Activated T-cell treated with anti-CD3 and anti-CD28 coated beads, Interleukin-2, amount 50 U/mL, for 24 hours (primary cell): Measurements from ENCODE around the gene DRC1.

Experiments
- DNase-seq: peaks from one replicate; pipeline ENCODE4 v3.0.0-alpha.2; 2020
- H3K27ac Mint-ChIP-seq: 2 replicates; pipeline ENCODE4 v1.8.0; 2020; ENCODE audit warnings: mild to moderate bottlenecking, mixed read lengths
- H3K27me3 Mint-ChIP-seq: 2 replicates; pipeline ENCODE4 v1.8.0; 2020; ENCODE audit warnings: mixed read lengths
- H3K36me3 Mint-ChIP-seq: 2 replicates; pipeline ENCODE4 v1.8.0; 2020; ENCODE audit warnings: low read depth, mixed read lengths
- H3K4me1 Mint-ChIP-seq: 2 replicates; pipeline ENCODE4 v1.8.0; 2020; ENCODE audit warnings: low read depth, mixed read lengths
- H3K4me3 Mint-ChIP-seq: 2 replicates; pipeline ENCODE4 v1.8.0; 2020; ENCODE audit warnings: mild to moderate bottlenecking, moderate library complexity, mixed read lengths
- H3K9me3 Mint-ChIP-seq: 2 replicates; pipeline ENCODE4 v1.8.0; 2020; ENCODE audit warnings: mixed read lengths

DRC1 gene

DNA sequence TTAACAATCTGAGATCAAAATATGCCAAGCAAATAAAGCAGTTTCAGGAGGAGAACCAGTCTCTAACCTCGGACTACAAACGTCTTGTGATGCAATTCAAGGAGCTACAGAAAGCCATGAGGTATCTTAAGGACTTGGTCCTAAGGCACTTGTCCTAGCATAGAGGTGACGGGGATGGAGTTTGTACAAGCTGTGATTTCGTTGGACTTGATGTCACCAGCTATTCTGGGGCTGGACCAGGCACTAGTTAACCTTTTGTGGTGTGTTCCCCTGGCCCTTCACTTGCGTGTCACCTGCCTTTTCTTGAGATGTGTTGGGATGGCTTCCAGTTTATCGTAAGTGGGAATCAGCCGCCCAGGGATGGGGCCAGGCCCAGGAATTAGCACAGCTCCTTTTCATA, 42.5 kb downstream of the DRC1 start:
- H3K27ac Mint-ChIP-seq: no peak overlapping the region
- no peak for DNase-seq
- H3K4me1 Mint-ChIP-seq: no peaks in the 10 kb centered on the region
- H3K4me3 Mint-ChIP-seq: no peak overlapping the region
- no peaks in the 10 kb centered on the region for H3K36me3 Mint-ChIP-seq
- H3K27me3 Mint-ChIP-seq: peaks cover 1% of the 10 kb centered on the region
- H3K9me3 Mint-ChIP-seq: no peaks in the 10 kb centered on the region

DNA sequence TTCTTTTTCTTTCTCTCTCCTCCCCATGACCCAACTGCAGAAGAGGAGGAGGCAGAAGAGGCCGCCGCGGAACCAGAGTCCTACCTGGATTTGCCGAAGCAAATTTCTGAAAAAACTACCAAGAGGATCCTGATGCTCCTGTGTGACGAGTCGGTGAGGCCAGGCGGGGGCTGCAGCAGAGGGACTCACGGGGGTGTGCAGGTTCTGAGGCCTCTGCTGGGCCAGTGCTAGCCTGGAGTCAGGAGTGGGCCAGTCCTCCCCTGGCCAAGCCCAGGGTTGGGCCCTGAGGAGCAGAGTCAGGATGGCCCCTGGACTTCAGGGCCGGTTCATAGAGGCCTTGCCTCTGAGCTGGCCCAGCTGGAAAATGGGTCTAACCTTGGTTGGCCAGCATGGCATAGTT, 46.9 kb downstream of the DRC1 start:
- no peaks in the 10 kb centered on the region for H3K9me3 Mint-ChIP-seq
- H3K27ac Mint-ChIP-seq: no peak overlapping the region
- H3K36me3 Mint-ChIP-seq: no peaks in the 10 kb centered on the region
- H3K27me3 Mint-ChIP-seq: no peaks in the 10 kb centered on the region
- H3K4me3 Mint-ChIP-seq: no peak overlapping the region
- DNase-seq: no peak
- no peaks in the 10 kb centered on the region for H3K4me1 Mint-ChIP-seq

DNA sequence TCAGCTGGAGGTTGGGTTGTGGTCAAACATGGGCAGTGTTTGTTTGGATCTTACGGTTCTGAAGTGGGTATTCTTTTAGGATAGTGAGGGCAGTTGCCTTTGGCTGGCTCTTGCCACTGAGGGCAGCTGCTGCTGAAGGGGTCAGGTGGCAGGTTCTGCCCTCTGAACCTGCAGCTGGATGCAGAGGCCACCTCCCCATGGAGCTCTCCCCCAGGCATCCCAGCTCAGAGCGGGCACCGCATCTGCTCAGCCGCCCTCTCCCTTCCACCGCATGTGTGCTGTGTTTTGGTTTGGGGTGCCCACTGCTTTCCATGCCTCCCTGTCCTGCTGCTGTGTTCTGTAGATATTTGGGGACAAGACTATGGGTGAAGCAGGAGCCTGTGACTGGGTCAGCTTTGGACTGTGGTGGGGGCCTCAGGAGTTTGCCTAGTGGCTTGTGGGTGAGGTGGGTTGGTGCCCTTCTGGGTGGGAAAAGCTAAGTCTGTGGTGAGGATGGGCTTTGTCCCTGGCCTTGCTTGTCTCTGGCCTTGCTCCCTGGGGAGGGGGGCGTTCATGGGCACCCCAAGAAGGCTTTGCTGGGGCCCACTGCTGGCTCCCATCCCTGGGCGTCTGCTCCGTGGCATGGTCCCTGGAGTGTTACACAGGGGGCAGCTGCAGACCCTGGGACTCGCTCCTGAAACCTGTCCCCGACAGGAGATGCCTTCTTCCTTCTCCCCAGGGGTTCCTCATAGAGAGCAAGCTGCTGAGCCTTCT, 47.7 kb downstream of the DRC1 start:
- H3K9me3 Mint-ChIP-seq: no peaks in the 10 kb centered on the region
- H3K27ac Mint-ChIP-seq: no peak overlapping the region
- H3K27me3 Mint-ChIP-seq: no peaks in the 10 kb centered on the region
- H3K4me1 Mint-ChIP-seq: no peaks in the 10 kb centered on the region
- no peak for DNase-seq
- no peak overlapping the region for H3K4me3 Mint-ChIP-seq
- H3K36me3 Mint-ChIP-seq: no peaks in the 10 kb centered on the region

DNA sequence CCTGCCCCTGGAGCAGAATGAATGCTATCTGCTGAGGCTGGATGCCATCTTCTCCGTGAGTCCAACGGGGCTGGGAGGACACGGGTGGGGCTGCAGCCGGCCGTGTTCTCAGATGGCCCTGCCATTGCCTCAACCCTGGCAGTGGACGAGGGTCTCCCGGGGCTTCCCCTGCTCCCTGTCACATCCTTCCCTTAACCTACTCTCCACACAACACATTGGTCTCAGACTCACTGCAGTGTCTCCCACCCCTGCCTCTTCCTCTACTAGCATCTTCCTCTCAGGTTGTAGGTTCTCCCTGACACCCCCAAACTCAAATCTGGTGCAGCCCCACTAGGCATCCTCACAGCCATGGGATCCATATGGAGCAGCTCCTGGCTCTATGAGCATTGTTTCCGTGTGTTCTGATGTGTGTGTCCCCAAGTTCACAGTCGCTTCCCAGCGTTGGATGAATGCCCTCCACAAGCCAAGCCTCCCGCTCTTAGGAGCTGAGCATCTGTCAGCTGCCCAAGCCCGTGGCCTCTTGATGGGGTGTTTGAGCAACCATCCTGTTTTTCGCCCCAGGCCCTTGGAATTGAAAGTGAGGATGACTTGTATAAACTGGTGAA, 48.4 kb downstream of the DRC1 start:
- Mint-ChIP-seq H3K4me1 (no peaks in the 10 kb centered on the region), H3K4me3 (no peak overlapping the region), H3K27me3 (no peaks in the 10 kb centered on the region), H3K27ac (no peak overlapping the region), H3K36me3 (no peaks in the 10 kb centered on the region), H3K9me3 (no peaks in the 10 kb centered on the region)
- no peak for DNase-seq

DNA sequence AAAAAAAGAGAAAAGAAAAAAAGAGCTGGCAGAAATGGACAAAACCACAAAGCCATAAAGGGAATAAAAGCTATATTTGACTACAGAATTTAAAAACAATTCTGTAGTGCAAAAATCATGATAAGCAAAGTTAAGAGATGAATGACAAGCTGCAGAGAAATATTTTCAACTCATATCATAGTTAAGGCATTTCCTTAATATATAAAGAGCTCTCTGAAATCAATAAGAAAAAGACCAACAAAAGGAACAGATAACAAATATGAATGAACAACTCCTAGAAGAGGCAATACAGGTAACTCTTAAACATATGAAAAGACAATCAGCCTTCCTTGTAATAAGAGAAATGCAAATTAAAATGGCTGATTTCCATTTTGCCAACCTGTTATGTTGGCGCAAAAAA, 50.0 kb downstream of the DRC1 start:
- Mint-ChIP-seq H3K36me3 (no peaks in the 10 kb centered on the region), H3K9me3 (no peaks in the 10 kb centered on the region), H3K27ac (no peak overlapping the region), H3K4me3 (no peak overlapping the region), H3K4me1 (no peaks in the 10 kb centered on the region), H3K27me3 (no peaks in the 10 kb centered on the region)
- no peak for DNase-seq

DNA sequence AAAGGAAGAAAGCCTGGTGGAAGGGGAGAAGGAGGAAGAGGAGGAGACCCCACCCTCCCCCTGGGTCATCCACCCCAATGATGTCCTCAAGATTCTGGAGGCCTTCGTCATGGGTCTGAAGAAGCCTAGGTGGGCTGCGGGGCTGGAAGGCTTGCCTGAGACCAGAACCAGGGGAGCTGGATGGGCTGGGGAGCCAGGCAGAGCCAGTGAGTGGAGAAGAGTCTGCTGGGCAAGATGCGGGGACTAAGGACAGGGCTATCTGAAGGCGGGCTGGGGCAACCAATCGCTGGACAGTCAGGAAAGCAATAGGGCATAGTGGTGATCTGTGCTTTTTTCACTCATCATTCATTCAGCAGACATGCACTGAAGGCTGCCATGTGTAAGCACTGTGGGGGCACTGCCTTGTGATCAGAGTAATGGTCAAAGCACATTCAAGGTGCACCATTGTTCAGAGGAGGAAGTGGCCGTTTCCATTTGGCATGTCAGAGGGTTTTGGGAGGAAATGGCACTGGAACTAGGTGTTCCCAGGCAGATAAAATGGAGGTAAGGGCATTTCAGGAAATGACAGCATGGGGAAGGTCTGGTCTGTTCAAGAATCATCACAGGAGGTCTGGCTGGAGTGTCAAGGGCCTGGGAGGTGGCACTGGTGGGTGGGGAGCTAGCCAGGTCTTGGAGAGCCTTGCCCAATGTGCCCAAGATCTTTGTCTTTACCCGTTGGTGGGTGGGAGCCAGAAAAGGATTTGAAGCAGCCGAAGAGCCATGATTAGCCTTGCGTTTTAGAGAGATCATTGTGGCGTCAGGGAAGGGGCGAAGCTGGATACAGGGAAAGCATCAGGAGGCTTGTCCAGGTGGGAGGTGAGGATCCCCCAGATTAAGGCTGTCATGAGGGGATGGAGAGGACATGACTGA, 52.0 kb downstream of the DRC1 start:
- DNase-seq: no peak
- no peaks in the 10 kb centered on the region for H3K4me1 Mint-ChIP-seq
- H3K27me3 Mint-ChIP-seq: no peaks in the 10 kb centered on the region
- no peaks in the 10 kb centered on the region for H3K36me3 Mint-ChIP-seq
- no peak overlapping the region for H3K27ac Mint-ChIP-seq
- no peaks in the 10 kb centered on the region for H3K9me3 Mint-ChIP-seq
- H3K4me3 Mint-ChIP-seq: no peak overlapping the region

DNA sequence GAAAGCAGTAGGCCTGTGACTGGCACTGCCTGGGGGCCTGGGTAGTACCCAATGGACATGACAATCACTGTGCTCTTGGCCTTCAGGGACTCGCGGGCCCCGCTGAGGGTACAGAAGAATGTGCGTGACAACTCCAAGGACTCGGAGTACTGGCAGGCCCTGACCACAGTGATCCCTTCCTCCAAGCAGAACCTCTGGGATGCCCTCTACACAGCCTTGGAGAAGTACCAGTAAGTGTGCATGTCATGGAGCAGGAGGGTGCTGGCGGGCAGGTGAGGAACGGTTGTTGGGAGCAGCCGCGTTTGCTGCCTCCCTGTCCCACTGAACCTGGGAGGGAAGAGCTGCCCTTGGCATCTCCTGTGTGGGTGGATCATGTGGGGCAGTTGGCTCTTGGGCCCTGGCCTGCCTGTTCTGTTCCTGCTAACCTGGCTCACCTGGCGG, 52.9 kb downstream of the DRC1 start:
- no peaks in the 10 kb centered on the region for H3K27me3 Mint-ChIP-seq
- no peaks in the 10 kb centered on the region for H3K9me3 Mint-ChIP-seq
- DNase-seq: no peak
- H3K36me3 Mint-ChIP-seq: no peaks in the 10 kb centered on the region
- no peak overlapping the region for H3K4me3 Mint-ChIP-seq
- H3K4me1 Mint-ChIP-seq: no peaks in the 10 kb centered on the region
- H3K27ac Mint-ChIP-seq: no peak overlapping the region

DNA sequence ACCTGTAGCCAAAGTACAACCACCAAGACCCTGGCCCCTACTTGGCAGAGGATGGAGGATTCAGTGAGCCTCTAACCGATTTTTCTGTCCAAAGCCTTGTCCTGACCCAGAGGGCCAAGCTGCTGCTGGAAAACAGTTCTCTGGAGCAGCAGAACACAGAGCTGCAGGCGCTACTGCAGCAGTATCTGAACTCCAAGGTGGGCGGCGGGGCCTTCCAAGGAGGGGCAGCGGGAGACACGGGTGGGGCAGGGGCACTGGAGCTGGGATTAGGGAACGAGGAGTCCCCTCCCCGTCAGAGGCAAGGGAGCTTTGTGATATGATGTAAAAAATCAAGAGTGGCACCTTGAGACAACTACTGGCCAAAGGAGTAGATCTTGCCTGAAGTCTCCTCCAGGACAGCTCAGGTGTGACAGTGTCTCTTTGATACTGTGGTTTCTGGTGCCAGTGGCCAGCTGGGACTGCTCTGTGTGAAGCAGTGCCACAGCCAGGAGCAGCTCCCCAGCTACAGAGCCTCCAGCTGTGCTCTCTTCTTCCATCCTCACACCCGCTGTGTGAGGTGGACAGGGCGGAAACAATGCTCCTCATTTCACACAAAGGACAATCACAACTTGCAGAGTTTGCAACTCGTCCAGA, 53.4 kb downstream of the DRC1 start:
- no peaks in the 10 kb centered on the region for H3K4me1 Mint-ChIP-seq
- H3K9me3 Mint-ChIP-seq: no peaks in the 10 kb centered on the region
- no peak for DNase-seq
- H3K27ac Mint-ChIP-seq: no peak overlapping the region
- no peaks in the 10 kb centered on the region for H3K27me3 Mint-ChIP-seq
- no peak overlapping the region for H3K4me3 Mint-ChIP-seq
- no peaks in the 10 kb centered on the region for H3K36me3 Mint-ChIP-seq

DNA sequence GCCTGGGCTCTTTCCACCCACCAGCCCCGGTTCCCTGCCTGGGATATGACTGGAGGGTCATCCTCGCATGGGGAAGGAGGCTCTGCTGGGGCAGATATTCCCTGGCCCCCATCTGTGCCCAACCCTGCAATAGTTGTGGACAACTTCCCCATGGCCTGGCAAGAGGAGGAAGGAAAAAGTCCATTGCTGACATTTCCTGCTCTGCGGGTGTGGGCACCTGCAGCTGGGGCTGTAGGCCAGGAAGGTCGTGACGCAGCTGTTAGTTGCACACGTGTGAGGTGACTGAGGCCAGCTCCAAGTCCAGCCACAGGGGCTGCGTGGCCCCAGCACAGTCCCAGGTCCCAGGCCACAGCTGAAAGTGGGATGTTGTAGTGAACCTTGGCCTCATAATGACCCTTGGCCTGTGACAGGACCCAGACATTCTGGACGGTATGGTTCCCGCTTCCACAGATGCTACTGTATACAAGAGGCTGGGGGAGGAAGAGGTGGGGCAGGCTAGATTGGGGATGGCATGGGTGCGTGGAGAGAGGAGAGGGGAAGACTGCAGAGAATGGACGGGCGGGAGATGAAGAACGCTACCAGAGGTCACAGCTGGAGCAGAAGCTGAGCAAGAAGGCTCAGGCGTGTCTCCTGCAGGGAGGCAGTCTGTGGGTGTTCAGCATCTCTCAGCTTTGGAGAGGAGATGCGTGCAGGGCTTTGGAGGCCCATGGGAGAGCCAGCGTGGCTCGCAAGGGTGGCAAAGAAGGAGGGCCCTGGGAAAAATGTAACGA, 54.1 kb downstream of the DRC1 start:
- H3K4me1 Mint-ChIP-seq: no peaks in the 10 kb centered on the region
- no peaks in the 10 kb centered on the region for H3K27me3 Mint-ChIP-seq
- DNase-seq: no peak
- H3K4me3 Mint-ChIP-seq: no peak overlapping the region
- H3K27ac Mint-ChIP-seq: no peak overlapping the region
- H3K36me3 Mint-ChIP-seq: no peaks in the 10 kb centered on the region
- H3K9me3 Mint-ChIP-seq: no peaks in the 10 kb centered on the region

DNA sequence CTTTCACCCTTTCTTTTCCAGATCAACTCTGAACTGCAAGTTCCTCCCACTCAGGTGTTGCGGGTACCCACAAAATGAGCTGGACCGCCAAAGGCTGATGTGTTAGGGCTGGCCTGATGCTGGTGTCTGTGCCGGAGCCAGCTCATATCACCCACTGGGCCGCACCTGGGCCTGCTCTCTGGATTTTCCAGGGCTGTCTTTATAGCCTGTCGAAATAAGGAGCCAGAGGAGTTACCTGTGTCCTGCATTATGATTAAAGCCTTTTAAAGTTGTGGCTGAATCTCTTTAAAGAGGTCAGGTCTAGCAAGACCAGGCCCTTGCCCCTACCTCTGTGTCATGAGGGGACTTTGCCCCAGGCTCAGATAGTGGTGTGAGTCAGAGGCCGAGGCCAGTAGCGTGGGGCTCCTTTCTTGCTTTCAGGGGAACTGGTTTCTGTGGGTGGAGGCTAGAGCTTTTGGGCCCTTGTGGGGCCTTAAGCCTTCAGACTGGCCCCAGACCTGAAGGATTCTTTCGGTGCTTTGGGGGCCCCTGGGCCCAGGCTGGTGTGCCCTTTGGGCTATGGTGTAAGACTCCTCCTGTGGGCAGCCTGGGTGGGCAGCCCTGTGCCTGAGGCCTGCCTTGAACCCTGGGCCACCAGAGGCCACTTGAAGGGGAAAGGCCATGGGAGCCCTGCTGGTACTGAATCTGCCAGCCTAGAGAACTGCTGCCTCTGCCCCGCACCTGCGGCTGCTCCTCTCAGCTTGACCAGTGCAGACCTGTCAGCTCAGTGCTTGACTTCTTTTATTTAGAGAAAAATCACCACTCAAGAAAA, 54.9 kb downstream of the DRC1 start:
- Mint-ChIP-seq H3K4me1 (no peaks in the 10 kb centered on the region), H3K36me3 (no peaks in the 10 kb centered on the region), H3K9me3 (no peaks in the 10 kb centered on the region), H3K4me3 (no peak overlapping the region), H3K27me3 (no peaks in the 10 kb centered on the region), H3K27ac (no peak overlapping the region)
- DNase-seq: no peak

DNA sequence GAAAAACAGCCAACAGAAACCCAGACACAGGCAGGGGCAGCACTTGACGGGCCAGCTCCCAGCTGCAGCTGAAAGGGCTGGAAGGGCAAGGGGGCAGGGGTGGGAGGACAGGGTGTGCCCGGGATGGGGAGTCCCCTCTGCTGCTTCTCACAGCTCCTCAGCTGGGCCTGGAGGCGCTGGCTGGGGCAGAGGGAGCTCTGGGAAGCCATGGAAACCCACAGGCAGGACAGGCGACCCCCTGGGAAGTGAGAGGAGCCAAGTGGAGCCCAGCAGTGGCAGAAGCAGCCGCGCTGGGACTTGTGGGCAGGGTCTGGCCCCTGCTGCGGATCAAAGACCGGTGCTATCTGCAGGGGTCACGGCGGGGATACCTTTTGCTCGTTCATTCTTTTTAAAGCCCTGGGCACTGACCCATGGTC, 55.5 kb downstream of the DRC1 start:
- no peak overlapping the region for H3K4me3 Mint-ChIP-seq
- no peaks in the 10 kb centered on the region for H3K9me3 Mint-ChIP-seq
- DNase-seq: no peak
- no peaks in the 10 kb centered on the region for H3K36me3 Mint-ChIP-seq
- no peak overlapping the region for H3K27ac Mint-ChIP-seq
- no peaks in the 10 kb centered on the region for H3K4me1 Mint-ChIP-seq
- no peaks in the 10 kb centered on the region for H3K27me3 Mint-ChIP-seq

DNA sequence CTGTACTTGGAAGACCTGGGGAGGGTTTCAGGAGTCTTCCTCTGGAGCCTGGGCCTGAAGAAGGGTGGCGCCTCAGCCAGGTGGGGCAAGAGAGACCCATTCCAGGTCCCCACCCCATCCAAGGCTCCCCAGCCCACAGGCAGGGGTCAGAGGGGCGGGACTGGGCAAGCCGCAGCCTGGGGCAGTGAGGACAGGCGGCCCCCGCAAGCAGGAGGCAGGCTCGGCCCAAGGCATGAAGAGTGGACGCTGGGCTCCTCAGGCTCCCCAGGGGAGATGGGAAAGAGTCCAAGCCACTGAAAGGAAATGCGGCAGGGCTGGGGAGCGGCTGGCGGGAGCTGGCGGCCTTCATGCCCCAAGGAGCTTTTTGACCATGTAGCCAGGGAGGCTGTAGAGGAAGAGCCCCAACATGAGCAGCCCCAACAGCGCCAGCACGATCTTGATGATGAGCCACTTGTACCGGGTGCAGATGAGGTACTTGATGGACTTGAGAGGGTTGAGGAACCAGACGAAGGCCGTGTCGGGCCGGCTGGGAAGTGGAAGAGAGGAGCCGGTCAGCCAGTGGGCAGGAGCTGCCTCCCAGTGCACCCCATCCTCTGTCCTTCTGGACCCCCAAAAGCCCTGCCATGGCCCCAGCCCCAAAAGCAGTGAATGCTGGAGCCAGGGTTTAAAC, 56.1 kb downstream of the DRC1 start:
- Mint-ChIP-seq H3K9me3 (no peaks in the 10 kb centered on the region), H3K27me3 (no peaks in the 10 kb centered on the region), H3K4me1 (no peaks in the 10 kb centered on the region), H3K4me3 (no peak overlapping the region), H3K27ac (no peak overlapping the region), H3K36me3 (no peaks in the 10 kb centered on the region)
- DNase-seq: no peak
